ENCODE measurements around the gene NUTM2D.
"Not testable (repeated sequence)": the region's sequence is repeated elsewhere in the genome, so short reads cannot be mapped to it uniquely, and the experiment has no call there.

DNA sequence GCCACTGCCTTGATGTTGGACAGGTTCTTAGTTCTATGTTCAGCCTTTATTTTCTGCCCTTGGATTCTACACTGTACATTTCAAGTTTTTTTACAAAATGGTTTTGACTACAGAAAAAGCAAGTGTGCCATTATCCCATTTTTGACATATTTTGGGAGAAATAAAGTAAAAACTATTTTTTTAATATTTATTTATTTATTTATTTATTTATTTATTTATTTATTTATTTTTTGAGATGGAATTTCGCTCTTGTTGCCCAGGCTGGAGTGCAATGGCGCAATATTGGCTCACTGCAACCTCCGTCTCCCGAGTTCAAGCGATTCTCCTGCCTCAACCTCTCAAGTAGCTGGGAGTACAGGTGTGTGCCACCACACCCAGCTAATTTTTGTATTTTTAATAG is 33.0 kb upstream of the NUTM2D start:
- TF ChIP-seq, protein P1, sequence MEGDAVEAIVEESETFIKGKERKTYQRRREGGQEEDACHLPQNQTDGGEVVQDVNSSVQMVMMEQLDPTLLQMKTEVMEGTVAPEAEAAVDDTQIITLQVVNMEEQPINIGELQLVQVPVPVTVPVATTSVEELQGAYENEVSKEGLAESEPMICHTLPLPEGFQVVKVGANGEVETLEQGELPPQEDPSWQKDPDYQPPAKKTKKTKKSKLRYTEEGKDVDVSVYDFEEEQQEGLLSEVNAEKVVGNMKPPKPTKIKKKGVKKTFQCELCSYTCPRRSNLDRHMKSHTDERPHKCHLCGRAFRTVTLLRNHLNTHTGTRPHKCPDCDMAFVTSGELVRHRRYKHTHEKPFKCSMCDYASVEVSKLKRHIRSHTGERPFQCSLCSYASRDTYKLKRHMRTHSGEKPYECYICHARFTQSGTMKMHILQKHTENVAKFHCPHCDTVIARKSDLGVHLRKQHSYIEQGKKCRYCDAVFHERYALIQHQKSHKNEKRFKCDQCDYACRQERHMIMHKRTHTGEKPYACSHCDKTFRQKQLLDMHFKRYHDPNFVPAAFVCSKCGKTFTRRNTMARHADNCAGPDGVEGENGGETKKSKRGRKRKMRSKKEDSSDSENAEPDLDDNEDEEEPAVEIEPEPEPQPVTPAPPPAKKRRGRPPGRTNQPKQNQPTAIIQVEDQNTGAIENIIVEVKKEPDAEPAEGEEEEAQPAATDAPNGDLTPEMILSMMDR (IDR thresholded peaks at IDR 0.05), result not testable (repeated sequence)
- not testable (repeated sequence) for TF ChIP-seq POLR2AphosphoS5 (IDR thresholded peaks at IDR 0.05); POLR2A (IDR thresholded peaks at IDR 0.05; ENCODE audit: low read depth)
